Lung (tissue), 12 donors: ENCODE measurements around the gene FAAP20. TPM values are rescaled to one million over a fixed set of nuclear protein-coding genes. Genes with fewer than 3 reads are reported as not detected.

Experiments
- ATAC-seq: fragments of 200-7000 bp; cut with Tn5 transposase; one replicate; pipeline ENCODE4 v1.9.1; 2020; ENCODE audit warnings: moderate number of reproducible peaks; ENCODE audit not compliant: insufficient read depth, low FRiP score
- DNase-seq, 3 donors: peaks; one replicate each; pipeline ENCODE4 v3.0.0-alpha.2; 2013 to 2017
- H3K27ac ChIP-seq, 2 donors: one replicate each; pipeline ENCODE4 v1.5.1; 2013; ENCODE audit warnings: mild to moderate bottlenecking in 2 of 2, moderate library complexity in 2 of 2, control low read depth in 1 of 2, inconsistent platforms in 1 of 2, low read depth in 1 of 2, low read length in 1 of 2
- H3K27me3 ChIP-seq, 3 donors: one replicate each; pipeline ENCODE4 v1.5.1; 2013; ENCODE audit warnings: low read length in 2 of 3; ENCODE audit not compliant: control insufficient read depth in 3 of 3, insufficient read depth in 3 of 3
- H3K36me3 ChIP-seq, 4 donors: one replicate each; pipeline ENCODE4 v1.5.1; 2013; ENCODE audit warnings: low read length in 4 of 4, mild to moderate bottlenecking in 1 of 4, moderate library complexity in 1 of 4; ENCODE audit not compliant: control insufficient read depth in 4 of 4, insufficient read depth in 4 of 4
- H3K4me1 ChIP-seq, 5 donors: one replicate each; pipeline ENCODE4 v1.5.1; 2013; ENCODE audit warnings: low read length in 5 of 5, mild to moderate bottlenecking in 2 of 5, moderate library complexity in 1 of 5; ENCODE audit not compliant: control insufficient read depth in 5 of 5, insufficient read depth in 5 of 5
- H3K4me3 ChIP-seq: one replicate; pipeline ENCODE4 v1.5.1; 2013; ENCODE audit warnings: mild to moderate bottlenecking, control low read depth, moderate library complexity
- H3K9ac ChIP-seq, 2 donors: one replicate each; pipeline ENCODE4 v1.5.1; 2013; ENCODE audit warnings: low read length in 2 of 2, control low read depth in 1 of 2; ENCODE audit not compliant: insufficient read depth in 1 of 2
- H3K9me3 ChIP-seq, 4 donors: one replicate each; pipeline ENCODE4 v1.5.1; 2013; ENCODE audit warnings: low read length in 3 of 4, mild to moderate bottlenecking in 1 of 4, moderate library complexity in 1 of 4; ENCODE audit not compliant: control insufficient read depth in 4 of 4, insufficient read depth in 3 of 4
- CTCF ChIP-seq: IDR thresholded peaks from 2 replicates; pipeline ENCODE4 v1.5.1; 2012; ENCODE audit warnings: mild to moderate bottlenecking; ENCODE audit errors: control extremely low read depth, extremely low read depth
- WGBS, 2 donors: extraction: QIAGEN DNeasy Blood & Tissue Kit; methylation state at CpG; one replicate each; pipeline ENCODE4 v1.1.7; 2013; 5-methylcytosine and 5-hydroxymethylcytosine counted together
- polyA plus RNA-seq, 2 donors: library from polyadenylated mRNA; stranded (reverse); fragments of 200-250 nt; gene quantifications; one replicate each; pipeline ENCODE4 v1.2.1, GENCODE V29; 2013
- total RNA-seq, 2 donors: library from RNA; depleted of rRNA in 1 of 2; stranded (reverse); fragments of >200 nt in 1 of 2; gene quantifications; one replicate each; pipeline ENCODE4 v1.2.1, GENCODE V29; 2014 to 2021
- donor health status: control.
- donor health status: control.
- donor health status: Bipolar disorder and iron deficiency.
- donor health status: healthy.
- donor health status: DM: yes; HTN: yes; CAD: no.

FAAP20 gene
- total and polyA plus RNA-seq, 4 donors, result 16.8 to 87.9 (median 68.4) TPM

GRCh38 chr1:2146836-2147517 lies 47.6 kb downstream of the FAAP20 start:
- peaks cover 0 to 7% (median 0%) of the 10 kb centered on the region in 4 donors for H3K36me3 ChIP-seq
- H3K27me3 ChIP-seq, result no peaks in the 10 kb centered on the region
- H3K4me3 ChIP-seq, result no peak overlapping the region
- no peak overlapping the region for H3K27ac ChIP-seq
- no peak overlapping the region for H3K9ac ChIP-seq
- H3K9me3 ChIP-seq, result peaks cover 0 to 2% (median 0%) of the 10 kb centered on the region in 4 donors
- 96 to 97% methylated on average over 11 of the region's 11 CpGs for WGBS, 2 donors
- no peak for ATAC-seq
- DNase-seq, result no peak
- H3K4me1 ChIP-seq, result peaks cover 0 to 7% (median 0%) of the 10 kb centered on the region in 5 donors
- no peak for TF ChIP-seq CTCF

- Histone ChIP-seq H3K36me3 (peaks cover 0 to 5% (median 0%) of the 10 kb centered on the region in 4 donors), H3K4me1 (peaks cover 0 to 4% (median 0%) of the 10 kb centered on the region in 5 donors), H3K9ac (no peak overlapping the region), H3K9me3 (peaks cover 0 to 2% (median 0%) of the 10 kb centered on the region in 4 donors), H3K4me3 (no peak overlapping the region), H3K27me3 (no peaks in the 10 kb centered on the region), H3K27ac (no peak overlapping the region)
- whole genome bisulfite sequencing, 2 donors, result 68 to 85% methylated on average over 19 of the region's 19 CpGs
- no peak for ATAC-seq
- DNase-seq, result no peak
- TF ChIP-seq CTCF, result no peak
Measured at GRCh38 chr1:2145946-2146835, 48.4 kb downstream of the FAAP20 start.

- Histone ChIP-seq H3K9ac (no peak overlapping the region), H3K27me3 (no peaks in the 10 kb centered on the region), H3K27ac (no peak overlapping the region), H3K36me3 (peaks cover 0 to 5% (median 0%) of the 10 kb centered on the region in 4 donors), H3K4me3 (no peak overlapping the region), H3K9me3 (no peaks in the 10 kb centered on the region), H3K4me1 (peaks cover 0 to 6% (median 0%) of the 10 kb centered on the region in 5 donors)
- ATAC-seq (no peak), DNase-seq (no peak)
- WGBS, 2 donors, result 95 to 96% methylated on average over 15 of the region's 15 CpGs
- TF ChIP-seq CTCF, result no peak
Measured at GRCh38 chr1:2144501-2145090, 50.0 kb downstream of the FAAP20 start.
